ENCODE results near the gene ATXN2.
"Not testable (repeated sequence)": the region's sequence is repeated elsewhere in the genome, so short reads cannot be mapped to it uniquely, and the experiment has no call there.

Gene ATXN2

DNA sequence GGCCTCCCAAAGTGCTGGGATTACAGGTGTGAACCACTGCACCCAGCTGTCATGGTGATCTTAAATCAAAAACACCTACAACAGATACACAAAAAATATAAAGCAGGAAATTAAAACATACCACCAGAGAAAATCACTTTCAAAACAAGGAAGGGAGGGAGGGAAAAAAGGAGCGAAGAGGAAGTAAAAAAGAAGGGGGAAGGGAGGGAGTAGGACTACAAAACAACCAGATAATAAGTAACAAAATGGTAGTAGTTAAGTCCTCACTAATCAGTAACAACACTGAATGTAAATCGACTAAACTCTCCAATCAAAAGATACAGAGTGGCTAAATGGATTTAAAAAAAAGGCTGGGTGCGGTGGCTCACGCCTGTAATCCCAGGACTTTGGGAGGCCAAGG, 104.4 kb downstream of the ATXN2 start:
- no peak for DNase-seq

DNA sequence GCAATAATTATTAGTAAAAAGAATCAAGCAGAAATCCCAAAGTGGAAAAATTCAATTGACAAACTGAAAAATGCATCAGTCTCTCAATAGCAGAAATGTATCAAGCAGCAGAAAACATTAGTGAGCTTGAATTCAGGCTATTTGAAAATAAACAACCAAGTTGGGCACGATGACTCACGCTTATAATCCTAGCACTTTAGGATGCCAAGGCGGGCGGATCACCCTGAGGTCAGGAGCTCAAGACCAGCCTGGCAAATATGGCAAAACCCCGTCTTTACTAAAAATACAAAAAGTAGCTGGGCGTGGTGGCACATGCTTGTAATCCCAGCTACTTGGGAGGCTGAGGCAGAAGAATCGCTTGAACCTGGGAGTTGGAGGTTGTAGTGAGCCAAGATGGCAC, 106.1 kb downstream of the ATXN2 start:
- not testable (repeated sequence) for DNase-seq

DNA sequence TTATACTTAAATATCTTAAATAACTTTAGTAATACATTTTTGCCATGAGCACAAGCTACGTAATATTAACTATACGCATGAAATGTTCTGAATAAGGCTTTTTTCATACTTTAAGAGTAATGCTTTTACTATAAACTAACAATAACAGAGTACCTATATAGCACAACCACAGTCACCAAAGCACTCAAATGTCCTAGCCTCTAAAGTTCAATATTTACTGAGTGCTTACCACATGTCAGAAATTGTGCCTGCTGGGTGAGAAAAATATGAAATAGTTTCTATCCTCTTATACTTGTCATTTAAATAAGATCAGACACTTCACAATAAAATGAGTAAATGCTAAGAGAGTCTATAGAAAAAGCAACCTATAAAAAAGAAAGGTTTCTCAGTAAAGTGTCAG, 110.3 kb downstream of the ATXN2 start:
- DNase-seq = no peak

- no peak for DNase-seq
Observed at GRCh38 chr12:111488271-111488670, 110.8 kb downstream of the ATXN2 start.

DNA sequence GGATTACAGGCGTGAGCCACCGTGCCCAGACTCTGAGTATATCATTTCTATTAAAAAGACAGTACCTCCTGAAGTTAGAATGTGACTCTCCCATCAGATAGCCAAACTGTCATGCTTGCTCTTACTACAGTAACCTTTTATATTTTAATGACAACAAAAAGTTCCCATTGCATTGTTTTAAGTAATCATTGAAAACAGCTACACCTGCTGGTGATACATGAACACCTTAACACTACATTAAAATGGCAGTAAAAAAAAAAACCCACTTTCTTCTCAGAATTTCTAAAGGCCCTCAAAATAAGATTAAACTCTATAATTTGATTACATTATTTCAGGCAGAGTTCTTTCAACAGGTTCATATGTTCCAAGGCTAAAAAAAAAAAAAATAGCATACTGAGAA, 116.7 kb downstream of the ATXN2 start:
- no peak for DNase-seq

GRCh38 chr12:111471236-111471635, 127.9 kb downstream of the ATXN2 start:
- no peak for DNase-seq

DNA sequence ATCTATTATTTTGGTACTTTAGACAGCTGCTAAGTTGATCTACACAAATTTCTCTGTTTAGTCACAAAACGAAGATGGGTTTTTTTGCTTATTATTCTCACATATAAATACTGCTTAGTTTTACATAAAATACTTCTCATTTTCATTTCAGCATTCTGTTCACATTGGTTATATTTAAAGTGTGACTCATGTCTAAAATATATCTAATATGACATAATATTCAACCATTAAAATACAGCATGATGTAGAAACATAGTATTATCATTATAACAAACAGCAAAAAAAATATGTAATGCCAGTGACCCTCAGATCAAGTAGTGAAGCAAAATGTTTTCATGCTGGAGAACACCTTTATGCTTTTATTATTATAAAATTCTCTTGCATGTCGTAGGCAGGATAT, 129.7 kb downstream of the ATXN2 start:
- no peak for DNase-seq

- peak; percentile 67 for DNase-seq
Observed at GRCh38 chr12:111467857-111468241, 131.3 kb downstream of the ATXN2 start.

DNA sequence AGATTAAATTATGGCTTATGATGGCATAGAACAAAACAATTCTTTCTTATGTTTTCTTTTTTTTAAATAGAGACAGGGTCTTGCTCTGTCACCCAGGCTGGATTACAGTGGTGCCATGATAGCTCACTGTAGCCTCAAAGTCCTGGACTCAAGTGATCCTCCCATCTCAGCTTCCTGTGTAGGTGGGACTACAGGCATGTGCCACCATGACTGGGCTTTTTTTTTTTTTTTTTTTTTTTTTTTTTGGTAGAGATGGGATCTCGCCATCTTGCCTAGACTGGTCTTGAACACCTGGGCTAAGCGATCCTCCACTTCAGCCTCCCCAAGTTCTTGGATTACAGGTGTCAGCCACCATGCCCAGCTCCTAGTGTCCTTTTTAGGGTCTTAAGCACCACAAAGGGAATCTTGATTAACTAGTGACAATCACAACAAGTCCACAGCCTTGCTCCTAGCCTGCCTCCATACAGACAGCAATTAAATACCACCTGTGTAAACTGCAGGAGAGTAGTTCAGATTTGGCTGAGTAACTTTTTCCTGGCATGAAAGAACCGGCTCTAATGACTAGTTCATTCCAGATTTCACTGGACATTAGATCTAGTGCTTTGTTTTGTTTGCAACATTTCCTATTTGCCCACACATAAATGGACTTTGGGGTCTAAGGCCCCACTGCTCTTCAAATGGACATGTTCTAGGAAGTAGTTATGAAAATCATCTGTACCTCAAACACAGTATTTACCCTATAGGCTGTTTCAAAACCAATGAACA, 131.8 kb downstream of the ATXN2 start:
- no peak for DNase-seq

GRCh38 chr12:111462210-111462769, 136.8 kb downstream of the ATXN2 start:
- peak; percentile 36 for DNase-seq

DNA sequence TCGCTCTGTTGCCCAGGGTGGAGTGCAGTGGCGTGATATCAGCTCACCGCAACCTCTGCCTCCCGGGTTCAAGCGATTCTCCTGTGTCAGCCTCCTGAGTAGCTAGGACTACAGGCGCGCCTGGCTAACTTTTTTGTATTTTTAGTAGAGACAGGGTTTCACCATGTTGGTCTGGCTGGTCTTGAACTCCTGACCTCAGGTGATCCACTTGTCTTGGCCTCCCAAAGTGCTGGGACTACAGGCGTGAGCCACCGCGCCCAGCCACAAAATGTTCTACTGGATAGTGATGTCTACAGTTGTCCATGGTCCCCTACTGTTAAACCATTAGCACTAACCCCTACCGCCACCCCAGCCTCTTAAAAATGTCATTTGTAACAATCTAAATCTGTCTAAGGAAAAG, 139.0 kb downstream of the ATXN2 start:
- not testable (repeated sequence) for DNase-seq

GRCh38 chr12:111458546-111459172, 140.5 kb downstream of the ATXN2 start:
- no peak for DNase-seq

DNA sequence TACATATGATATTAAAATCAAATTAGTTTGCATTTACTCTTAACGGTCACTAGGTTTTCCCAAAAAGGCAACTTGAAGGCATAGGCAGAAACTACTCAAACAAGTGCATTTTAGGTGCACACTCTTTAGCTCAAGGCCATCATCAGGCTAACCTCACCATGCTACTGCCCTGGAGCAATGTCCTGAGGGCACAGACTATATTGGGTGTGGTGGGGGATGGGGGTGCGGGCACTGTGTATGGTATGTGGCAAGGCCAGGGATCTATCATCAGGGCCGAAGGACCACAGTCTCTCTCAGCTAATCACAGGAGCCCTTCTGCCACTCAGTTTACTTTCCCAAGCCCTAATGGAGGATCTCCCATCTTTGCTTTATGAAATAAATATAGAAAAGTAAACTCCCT, 141.5 kb downstream of the ATXN2 start:
- DNase-seq = no peak

- DNase-seq = no peak
Observed at GRCh38 chr12:111457071-111457470, 142.0 kb downstream of the ATXN2 start.

- DNase-seq = no peak
Observed at GRCh38 chr12:111455448-111456320, 143.4 kb downstream of the ATXN2 start.

DNA sequence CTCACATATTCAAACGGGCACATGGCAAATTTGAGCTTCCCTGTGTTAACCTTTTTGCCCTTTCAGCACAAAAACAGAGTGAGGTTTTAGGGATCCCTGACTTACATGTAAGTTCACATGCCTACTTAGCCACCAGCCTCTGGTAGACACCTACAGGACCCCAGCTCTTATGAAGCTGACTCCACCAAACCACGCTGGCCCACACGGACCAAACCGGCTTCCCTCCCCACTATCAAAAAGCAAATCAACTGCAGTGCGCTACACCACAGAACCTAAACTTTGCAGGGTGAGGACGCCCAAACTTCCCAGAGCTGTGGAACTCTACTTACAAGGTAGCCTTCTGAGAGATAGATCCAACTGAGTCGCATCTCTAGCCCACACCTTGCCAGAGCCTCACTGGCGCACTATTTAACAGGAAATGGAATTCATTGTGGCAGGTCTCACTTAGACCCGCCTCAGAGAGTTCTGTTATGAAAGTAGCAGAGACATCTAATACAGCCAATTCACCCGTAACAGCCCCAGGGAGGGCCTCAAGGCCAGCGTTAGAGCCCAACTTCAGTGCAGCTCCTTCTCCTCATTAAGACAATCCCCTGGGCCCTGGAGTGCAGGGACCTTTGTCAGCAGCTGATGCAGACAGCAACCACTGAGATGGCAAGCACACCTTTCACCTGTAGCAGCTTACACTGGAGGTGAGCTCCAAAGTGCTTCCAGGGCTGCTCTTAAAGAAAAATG, 144.2 kb downstream of the ATXN2 start:
- DNase-seq = no peak

DNA sequence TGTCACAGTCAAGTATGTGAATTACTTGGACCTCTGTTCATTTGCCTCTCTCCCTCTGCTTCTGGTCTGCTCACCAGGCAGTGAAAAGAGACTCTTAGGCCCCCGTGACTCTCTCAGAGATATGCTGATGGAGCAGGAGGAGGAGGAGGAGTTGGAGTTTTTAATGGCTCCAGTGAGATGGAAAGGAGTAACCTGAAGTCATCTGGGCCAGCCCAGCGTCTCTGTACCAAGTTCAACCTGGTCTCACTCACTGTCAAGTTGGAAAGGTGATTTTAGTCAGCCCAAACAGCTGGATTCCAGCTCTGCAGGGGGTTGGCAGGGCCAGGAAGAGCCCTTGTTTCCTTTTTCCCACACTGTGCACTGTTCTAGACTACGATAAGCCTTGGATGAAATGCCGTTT, 144.8 kb downstream of the ATXN2 start:
- DNase-seq = no peak

DNA sequence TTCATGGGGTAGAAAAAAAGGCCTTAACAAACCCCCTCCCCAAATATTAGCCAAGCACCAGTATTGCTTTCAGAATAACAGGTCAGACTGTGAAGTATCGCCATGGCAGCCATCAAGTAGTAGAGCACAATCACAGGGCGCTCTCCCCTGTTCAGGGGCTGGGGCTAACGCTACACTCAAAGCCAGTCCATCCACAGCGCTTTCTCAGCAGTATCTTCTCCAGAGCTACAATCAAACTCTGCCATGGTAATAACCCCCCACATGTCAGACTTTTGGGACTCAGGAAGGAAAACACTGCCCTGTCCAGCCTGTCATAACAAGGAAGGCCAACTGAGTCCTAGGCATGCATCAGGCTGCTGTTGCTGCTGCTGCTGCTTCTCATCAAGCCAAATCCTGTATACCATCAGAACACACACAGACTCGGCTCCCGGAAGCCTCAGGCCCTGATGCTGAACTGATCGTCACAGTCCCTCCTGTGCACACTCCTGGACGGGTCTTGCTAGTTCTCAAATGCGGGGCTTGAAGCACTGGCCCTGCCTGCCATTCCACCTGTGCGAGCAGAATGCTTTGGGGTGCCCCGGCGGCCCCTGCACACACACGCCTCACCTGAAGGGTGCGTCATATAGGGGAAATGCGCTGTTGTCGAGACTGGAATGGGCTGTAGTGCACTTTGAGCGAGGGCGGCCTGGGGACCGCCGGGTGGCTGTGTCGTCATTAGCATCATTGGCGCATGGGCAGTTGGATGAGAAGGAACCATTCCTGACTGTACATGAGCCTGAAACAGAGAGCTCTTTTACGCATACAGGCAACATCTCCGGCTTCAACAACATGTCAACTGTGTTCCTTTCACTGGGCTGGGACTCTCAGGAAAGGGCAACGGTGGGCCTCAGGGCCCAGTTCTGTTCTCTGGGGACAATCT, 145.8 kb downstream of the ATXN2 start:
- no peak for DNase-seq

DNA sequence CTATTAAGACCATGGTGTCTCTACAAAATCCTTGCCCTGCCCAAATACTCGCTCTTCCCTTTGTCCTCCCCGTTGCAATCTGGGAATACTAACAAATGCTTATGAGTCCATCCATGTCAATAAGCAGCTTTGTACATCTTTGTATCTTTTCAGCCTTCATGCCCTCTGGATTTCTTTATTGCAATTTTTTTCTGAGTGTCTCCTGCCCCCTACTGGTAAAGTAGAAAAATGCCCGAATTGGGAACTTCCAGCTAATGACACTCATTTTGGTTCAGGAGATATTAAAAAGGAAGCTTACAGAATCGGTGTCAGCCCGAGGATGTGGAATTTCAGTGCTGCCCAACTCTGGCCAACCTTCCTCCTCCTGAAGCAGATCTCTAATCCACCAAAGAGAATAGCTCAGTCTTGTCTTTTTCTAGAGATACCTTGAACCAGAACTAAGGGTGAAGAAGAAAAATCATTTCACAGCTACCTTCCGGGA, 147.4 kb downstream of the ATXN2 start:
- DNase-seq = peak; percentile 82

- DNase-seq = no peak
Observed at GRCh38 chr12:111451232-111451631, 147.9 kb downstream of the ATXN2 start.

- no peak for DNase-seq
Observed at GRCh38 chr12:111450676-111451075, 148.4 kb downstream of the ATXN2 start.

Data from eye (tissue), 1 donor.